ENCODE measurements around the gene IFNA2.
"Not testable (repeated sequence)": the region's sequence is repeated elsewhere in the genome, so short reads cannot be mapped to it uniquely, and the experiment has no call there.

Gene IFNA2

DNA sequence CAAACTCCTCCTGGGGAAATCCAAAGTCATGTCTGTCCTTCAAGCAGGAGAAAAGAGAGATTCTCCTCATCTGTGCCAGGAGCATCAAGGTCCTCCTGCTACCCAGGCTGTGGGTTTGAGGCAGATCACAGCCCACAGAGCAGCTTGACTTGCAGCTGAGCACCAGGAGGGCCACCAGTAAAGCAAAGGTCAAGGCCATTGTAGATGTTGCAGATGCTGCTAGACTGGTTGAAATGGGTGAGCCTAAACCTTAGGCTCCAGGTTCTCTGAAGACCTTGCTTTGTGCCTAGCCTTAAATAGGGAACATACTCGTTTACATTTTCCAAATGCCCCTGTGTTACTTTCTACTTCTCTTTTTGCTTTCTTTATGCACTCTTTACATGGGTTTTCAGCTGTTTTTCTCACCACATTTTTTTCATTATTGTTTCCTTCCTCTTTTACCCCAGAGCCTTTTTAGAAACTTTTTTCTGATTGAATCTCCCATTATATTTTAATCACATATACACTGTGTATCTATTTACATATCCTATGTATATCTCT is at the start of gene IFNA2:
Gene IFNA2 (minus strand): TSS at position 268 of the 540 bp plus-strand sequence. CDS start 69 bp downstream, at position 199.
- DNase-seq (ENCODE audit: low read depth in 2 of 2): no peak

DNA sequence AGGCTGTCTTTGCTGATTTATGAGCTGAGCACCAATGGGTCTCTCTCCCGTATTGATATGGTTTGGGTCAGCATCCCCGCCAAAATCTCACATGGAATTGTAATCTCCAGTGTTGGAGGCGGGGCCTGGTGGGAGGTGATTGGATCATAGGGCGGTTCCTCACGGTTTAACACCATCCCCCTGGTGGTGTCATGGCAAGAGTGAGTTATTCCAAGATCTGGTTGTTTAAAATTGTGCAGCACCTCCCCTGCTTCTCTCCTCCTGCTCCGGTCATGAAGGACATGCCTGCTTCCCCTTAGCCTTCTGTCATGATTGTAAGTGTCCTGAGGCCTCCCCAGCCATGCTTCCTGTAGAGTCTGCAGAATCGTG is 49.8 kb upstream of the IFNA2 start:
- not testable (repeated sequence) for DNase-seq (ENCODE audit: low read depth in 2 of 2)

DNA sequence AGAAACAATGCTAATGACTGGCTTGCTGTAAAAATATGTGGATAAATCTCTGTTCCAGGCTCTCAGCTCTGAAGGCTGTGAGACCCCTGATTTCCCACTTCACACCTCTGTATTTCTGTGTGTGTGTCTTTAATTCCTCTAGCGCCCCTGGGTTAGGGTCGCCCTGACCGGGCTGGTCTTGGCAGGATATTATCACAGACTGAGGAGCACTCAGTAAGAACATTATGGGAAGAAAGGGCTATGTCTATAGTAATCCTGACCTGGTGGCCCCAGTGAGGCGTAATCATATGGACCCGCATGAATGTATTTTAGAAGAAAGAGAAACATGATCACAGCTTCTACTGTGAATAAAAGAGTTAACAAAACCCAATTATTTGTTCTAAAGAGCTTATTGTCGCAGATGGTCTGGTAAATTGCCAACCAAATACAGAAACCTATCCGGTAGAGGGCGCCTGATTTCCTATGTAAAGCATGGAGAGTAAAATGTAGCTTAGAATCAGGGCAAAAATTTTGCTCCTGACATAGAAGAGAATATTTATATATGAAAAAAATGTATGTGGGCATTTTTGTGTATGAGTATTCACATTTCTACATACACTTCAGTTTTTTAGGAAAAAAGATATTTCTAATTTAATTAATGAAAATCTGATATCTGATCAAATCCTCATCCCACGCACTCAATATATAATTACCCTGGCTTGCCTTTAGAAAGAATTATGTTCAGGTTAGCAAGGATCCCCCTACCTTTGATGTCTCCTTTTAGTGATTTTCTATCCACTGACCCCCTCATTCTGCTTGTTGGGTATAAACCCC is 49.2 kb upstream of the IFNA2 start:
- DNase-seq (ENCODE audit: low read depth in 2 of 2): no peak

DNA sequence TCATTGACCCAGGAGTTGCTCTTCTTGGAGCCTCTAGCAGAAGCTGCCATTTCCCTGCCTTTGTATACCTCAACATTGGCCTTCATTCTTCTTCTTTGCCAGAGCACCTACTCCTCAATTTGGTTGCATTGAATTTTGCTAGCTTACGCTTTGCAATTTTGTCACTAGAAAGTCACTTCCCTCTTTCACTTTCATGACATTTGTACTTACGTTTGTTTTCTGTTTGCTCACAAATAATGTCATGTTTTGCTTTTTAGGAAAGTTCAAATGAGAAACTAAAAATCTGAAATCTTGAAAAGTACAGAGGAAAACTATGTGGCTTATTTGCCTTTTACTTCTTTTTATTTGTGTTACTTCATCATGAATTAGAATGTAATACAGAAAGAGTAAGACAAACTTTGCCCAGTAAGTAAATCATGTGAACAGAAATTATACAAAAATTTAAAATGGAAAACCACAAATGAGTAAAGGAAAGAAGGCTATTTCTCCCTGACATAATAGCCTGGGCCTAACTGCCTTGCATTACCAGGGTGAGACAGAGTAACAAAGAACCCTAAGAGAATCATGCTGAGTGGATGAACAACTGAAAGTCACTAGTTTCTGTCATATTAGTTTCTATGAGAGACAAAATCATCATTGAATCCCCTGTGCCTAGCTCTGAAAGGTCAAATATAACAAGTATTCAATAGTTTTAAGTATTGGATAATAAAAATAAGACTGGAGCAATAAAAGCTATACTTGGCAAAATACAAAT is 47.7 kb upstream of the IFNA2 start:
- no peak for DNase-seq (ENCODE audit: low read depth in 2 of 2)

DNA sequence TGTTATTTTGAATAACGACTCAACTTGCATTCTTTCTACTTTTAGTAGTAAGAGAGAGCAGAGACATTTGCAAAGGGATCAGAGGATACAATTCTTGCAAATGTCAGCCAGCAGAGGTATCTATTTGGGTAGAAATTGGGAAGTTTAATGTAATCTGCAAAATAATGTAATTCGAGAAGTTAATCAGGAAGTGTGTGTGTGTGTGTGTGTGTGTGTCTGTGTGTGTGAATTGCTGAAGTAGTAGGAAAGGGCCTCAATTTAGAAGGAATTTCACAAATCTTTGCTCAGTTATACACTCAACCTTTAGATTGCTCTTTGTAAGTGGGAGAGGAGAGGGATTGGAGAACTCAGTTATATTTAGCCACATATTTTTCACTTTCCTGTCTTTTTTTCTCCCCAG is 44.0 kb upstream of the IFNA2 start:
- DNase-seq (ENCODE audit: low read depth in 2 of 2): no peak

DNA sequence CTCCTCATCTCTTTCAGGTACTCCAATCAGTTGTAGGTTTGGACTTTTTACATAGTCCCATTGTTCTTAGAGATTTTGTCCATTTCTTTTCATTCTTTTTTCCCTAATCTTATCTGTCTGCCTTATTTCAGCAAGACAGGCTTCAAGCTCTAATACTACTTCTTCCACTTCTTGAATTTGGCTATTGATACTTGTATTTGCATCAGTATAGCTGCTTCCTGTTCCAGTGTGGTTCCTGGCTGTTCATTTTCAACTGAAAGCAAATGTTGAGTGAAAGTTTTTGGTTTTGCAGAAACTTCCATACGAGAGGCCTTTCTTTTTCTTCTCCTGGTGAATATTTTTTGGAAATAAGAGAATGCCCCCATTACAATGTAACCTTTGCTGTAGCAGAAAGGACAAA is 43.0 kb upstream of the IFNA2 start:
- DNase-seq (ENCODE audit: low read depth in 2 of 2): no peak

DNA sequence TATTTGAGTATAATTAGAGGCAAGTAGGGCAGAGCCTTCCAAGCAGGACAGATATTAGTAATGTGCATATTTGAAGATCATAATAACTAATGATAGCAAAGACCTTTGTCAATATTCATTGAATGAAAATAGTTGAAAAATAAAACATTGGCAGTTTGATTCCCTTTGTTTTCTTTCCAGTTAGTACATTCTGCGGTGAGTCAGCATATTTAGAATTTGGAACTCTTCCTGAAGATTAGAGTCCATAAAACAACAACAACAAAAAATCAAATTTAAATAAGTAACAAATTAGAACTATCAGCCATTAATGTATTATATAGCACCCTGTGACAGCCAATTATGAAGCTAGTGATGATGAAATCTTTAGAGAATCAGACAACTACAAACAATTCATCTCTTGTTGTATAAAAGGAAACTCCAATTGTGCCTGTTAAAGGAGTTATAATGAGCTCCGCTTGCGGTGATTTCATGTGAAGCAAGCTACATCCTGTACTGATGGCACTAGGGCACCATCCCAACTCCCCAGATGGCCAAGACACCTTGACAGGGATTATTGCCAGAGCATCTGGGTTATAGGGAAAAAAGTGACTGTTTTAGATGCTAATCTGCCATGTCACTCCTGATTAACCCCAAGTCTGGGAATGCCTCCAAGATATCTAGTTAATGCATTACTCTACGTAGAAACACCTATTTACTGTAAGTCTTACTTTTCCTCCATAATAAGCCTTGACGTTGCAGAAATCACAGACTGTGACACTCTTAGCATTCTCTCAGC is 30.5 kb upstream of the IFNA2 start:
- no peak for DNase-seq (ENCODE audit: low read depth in 2 of 2)

DNA sequence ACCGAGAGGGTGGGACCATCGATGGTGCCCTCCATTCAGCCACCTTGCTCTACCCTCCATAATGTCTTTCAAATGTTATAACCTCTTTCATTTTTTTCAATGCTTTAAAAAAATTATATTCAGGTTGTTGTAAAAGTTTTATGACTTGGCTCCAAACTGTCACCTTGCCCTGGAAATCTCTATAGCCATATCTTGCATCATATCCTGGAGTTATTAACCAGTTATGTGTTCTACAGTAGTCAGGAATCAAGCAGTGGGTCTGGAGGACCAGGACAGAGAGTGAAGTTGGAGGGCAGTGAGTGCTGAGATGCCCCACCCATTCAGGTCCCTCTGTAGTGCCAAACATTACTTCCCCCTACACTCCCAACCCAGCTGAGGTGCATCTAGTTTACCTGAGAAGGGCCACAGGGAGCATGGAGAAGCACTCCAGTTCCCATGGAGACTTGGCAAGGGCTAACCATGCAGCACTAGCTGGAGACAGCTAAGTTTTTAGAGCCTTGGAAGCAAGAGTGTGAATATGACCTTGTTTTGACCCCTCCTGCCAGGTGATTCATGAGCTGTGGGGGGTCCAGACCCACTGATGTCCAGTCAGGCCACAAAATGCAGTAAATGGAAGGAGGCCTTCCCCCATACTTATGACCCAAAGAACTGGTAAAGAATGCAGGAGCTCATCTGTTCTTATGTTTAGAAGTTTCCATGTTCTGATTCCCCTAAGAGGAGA is 29.2 kb upstream of the IFNA2 start:
- DNase-seq (ENCODE audit: low read depth in 2 of 2): no peak

DNA sequence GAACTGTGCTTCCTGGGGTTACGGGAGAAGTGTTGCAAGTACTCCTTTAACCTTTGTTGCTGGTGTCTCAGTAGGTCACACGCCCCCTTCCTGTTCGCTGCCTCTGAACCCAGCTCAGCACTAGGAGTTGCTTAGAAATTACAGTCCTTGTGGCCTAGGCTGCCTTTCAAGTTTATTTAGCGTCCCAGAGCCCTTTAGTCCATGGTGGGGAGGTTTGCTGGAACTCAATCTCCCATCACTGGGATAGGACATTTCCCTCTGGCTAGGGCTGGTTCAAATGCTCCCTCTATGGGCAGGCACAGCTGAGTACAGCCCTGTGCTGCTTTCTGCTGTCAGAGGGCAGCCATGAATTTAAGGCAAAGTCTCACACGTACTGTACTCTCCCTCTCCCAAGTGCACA is 28.4 kb upstream of the IFNA2 start:
- DNase-seq (ENCODE audit: low read depth in 2 of 2): no peak

DNA sequence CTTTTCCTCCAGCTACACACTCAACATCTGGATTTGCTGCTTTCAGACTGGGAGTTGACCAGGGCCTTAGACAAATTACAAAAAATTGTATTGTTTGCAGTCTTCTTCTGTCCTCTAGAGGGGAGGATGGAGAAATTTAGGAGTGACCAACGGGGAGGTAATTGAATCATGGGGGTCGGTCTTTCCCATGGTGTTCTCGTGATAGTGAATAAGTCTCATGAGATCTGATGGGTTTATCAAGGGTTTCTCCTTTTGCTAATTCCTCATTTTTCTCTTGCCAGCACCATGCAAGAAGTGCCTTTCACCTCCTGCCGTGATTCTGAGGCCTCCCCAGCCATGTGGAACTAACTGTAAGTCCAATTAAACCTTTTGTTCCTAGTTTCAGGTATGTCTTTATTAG is 28.0 kb upstream of the IFNA2 start:
- no peak for DNase-seq (ENCODE audit: low read depth in 2 of 2)

DNA sequence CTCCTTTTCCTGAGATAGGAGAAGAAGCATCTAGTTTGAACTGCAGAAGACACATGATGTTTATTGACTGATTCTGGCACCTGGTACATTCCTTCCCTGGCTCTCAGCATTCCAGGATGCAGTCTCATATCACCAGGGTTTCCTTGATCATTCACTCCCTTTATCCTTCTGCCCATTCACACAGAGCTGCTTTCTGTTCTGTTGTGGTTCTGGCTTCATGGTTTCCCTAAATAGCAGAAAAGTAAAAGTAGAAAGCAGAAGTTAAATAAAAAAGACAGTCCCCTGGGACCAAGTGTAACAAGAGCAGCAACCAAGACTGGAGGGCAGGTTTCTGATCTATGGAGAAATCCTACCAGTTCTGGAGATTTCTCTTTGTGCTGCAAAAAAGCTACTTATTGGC is 26.9 kb upstream of the IFNA2 start:
- DNase-seq (ENCODE audit: low read depth in 2 of 2): no peak

DNA sequence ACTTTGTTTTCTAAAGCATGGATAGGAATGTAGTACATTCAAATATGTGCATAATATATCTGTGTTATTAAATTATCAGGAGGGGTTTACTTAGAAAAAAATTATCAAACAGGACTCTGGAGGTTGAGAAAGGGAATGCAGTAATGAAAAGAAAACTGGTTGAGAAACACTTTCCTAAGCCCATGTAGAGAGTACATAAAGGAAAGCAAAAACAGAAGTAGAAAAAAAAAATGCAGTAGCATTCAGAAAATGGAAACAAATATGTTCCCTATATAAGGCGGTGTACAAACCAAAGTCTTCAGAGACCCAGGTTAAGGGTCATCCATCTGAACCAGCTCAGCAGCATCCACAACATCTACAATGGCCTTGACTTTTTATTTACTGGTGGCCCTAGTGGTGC is 23.6 kb upstream of the IFNA2 start, which contains the start of gene IFNA8:
Gene IFNA8 (plus strand): TSS at position 301 of the 400 bp plus-strand sequence. CDS start 60 bp downstream, at position 361.
- no peak for DNase-seq (ENCODE audit: low read depth in 2 of 2)

DNA sequence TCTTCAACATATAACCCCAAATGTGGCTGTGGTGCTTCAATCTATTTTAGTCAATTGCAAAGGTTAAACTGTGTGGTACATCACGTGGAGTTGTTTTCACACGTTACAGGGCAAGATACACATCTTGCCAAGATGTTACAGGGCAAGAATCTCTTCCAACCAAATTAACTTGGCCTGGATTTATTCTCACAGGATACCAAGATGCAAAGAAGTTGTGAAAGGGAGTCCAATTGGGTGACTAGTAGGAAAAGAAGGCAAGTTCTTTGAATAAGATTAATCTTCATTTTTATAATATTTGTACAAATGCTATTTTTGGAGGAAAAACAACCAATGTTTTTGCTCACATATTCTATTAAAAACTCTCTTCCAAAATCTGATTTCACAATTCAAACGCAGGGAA is 18.9 kb upstream of the IFNA2 start:
- DNase-seq (ENCODE audit: low read depth in 2 of 2): no peak

DNA sequence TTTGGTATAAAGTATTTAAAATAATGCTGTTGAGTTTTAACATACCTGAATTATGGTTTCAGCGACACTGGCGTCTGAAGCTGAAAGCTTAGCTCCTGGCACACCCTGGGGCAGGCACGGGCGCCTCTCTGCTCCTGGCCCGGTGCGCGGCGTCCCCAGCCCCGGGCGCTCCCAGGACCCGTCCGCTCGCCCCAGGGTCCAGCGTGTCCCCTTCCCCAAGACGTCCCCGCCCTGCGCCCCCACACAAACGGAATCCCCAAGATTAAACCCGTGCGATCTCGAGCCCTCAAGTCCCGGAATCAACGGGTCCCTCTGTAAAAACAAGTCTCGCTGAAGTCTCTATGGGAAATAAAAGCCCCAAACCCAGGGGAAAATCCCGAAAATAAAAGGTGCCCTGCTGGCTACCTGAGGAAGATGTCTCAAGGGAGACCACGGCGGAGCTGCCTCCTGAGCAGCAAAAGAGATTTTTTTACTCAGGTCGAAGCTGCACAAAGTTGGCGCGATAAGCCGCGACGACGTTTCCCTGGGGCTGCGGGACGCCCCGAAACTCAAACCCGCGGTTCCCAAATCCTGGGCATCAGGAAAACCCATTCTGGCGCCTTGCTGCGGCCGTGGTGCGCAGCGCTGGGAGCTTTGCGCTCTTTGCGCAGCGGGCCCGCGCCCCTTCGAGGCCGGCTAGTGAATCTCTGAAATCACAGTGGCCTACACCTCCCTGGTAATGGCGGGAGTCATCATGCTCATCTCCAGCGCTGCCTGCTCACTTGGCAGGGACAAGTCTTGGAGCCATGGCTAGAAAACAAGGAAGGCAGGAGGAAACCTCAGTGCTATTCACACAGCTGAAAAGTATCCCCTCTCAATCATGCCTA is 17.4 kb upstream of the IFNA2 start:
- no peak for DNase-seq (ENCODE audit: low read depth in 2 of 2)

DNA sequence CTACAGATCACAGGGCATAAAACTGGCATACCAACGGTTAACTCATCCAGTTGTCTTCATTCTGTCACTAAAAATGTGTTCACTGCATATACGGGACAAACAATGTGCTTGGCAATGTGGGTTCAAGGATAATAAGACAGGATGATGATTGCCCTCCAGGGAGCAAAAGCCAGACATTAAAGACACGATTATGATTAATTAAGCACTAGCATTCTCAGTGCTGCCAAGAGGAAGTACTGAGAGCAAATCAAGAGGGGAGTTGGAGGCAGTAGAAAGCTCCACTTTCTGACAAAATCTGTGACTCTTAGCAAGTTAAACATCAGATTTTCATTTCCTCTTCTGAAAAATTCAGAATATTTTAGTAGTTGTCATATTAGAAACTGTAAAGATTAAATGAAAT is 14.8 kb upstream of the IFNA2 start:
- no peak for DNase-seq (ENCODE audit: low read depth in 2 of 2)

DNA sequence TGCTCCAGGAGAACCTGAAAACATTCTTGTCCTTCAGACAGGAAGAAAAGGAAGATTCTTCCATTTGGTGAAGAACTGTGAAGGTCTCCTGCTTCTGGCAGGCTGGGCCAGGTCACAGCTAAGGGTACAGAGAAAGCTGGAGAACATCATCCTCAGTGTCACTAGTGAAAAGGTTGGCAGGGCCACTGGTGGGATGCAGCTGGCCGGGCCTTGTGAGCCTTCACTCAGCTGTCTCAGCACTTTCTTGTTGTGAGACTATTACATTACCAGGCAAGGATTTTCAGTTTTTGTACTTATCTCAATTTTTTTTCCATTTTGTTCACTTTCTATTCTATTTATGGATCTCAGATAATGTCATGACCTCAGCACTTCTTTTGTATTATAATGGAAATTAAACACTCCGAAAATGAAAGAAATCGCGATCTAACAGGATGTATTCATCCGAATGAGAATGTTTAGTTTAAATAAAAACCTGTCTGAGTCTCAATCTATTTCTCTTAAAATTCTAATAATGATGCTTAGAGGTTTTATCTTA is 13.8 kb upstream of the IFNA2 start:
- no peak for DNase-seq (ENCODE audit: low read depth in 2 of 2)

DNA sequence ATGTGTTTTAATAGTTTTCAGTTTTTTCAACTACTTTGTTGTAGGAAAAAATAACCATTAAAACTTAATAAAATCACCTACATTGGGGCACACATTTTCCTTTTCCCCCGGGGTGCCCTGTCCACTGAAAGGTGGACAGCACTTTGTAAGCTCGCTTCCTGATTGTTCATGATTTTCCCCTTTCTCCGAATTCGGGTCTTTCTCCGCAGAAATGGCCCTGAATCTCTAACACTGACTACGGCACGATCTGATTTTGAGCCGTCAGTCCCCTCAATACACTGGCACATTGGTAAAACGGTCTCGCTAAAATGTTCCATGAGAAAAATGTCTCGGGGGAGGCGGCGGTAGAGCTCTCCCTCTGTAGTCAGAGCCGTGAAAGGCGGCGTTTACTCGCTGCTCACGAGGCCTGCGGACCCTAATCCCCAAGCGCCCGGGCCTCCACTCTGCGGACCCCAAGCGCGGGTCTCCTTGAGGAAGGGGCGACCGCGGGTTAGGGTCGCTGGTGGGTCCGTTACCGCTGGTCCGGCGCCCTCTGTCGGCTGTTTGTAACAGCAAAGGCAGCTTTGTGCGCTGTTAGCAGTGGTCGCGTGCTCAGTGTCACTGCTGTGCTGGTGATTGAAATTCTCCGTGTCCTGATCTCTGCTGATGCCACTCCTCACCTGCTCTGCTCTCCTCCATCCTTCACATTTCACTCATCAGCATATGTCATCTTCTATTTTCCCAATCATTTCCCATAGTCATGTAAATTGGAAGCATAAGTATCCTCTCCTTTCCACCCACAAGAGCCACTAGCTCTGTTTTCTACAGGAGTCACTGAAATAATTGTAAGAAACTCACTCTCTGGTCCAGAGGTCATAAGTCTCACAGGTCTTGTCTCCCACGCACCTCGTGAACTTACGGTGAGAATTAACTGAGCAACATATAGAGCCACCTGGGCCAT is 10.8 kb upstream of the IFNA2 start:
- peak; percentile 20 to 46 for DNase-seq (ENCODE audit: low read depth in 2 of 2)

DNA sequence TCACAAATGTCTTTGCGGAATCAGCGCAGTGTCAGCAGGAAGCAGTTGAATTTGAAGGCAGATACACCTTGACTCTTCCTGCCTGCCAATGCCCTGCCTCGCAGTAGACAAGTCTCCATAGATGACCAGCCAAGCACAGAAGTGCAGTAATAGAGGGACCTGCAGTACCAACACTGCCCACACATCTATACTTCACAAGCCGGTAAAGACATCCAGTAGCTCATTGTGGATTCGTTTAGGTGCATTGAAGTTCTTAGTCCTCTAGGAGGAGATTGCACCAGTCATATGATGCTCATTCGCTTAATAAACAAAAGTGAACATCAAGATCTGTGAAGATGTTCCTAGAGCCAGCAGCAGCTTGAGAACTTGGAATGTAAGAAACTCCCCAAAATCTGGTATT is 7.1 kb upstream of the IFNA2 start:
- no peak for DNase-seq (ENCODE audit: low read depth in 2 of 2)

DNA sequence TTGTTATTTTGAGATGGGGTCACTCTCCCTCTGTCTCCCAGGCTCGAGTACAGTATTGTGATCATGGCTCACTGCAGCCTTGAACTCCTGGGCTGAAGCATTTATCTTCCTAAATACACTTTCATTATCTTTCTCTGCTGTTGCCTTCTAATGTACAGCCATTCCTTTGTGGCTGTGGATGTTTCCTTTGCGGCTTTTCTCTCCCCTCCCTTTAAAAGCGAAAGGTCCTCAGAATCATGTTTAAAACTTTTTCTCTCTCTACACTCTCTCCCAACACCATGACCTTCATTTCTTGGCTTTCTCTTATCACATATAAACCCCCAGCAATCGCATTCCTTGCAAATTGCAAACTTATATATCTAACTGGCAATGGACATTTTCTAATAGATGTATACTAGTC is 1.6 kb downstream of the IFNA2 start:
- DNase-seq (ENCODE audit: low read depth in 2 of 2): no peak
